Hepatocyte (in vitro differentiated cells): ENCODE measurements around the gene ANKRD13C.

Experiments used
- EZH2 ChIP-seq: fragments of 200-600 bp; sonication (generic); IDR thresholded peaks from 2 replicates; pipeline ENCODE4 v1.6.1; 2016; ENCODE audit warnings: antibody characterized with exemption, mild to moderate bottlenecking, borderline replicate concordance
- EZH2phosphoT487 ChIP-seq: fragments of 200-600 bp; sonication (generic); IDR thresholded peaks from one replicate; pipeline ENCODE4 v1.6.1; 2018; ENCODE audit warnings: antibody characterized with exemption, mild to moderate bottlenecking, low read depth, moderate library complexity; ENCODE audit not compliant: unreplicated experiment, severe bottlenecking
- TF ChIP-seq, protein P1 (sequence below): fragments of 200-600 bp; sonication (generic); IDR thresholded peaks from 2 replicates; pipeline ENCODE4 v1.5.1; 2016; ENCODE audit warnings: antibody characterized with exemption, mild to moderate bottlenecking; ENCODE audit not compliant: poor library complexity

DNA sequence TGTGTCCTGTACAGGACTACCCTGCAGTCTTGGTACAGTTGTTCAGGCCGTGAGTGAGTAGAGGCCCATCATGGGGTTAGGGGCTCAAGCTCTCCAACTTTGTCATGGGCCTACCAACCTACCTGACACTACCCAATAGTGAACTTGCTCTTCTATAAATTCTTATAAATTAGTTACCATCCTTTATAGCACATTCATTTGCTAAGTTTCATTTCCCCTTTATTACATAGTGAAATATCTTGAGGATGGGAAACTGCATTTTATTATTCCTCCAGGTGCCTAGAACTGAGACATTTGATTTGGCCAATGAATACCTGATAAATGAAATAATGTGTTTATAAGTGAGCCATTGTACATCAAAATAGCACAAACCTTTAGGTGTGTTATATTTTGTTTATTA is 47.5 kb upstream of the ANKRD13C start:
- TF ChIP-seq, protein P1, sequence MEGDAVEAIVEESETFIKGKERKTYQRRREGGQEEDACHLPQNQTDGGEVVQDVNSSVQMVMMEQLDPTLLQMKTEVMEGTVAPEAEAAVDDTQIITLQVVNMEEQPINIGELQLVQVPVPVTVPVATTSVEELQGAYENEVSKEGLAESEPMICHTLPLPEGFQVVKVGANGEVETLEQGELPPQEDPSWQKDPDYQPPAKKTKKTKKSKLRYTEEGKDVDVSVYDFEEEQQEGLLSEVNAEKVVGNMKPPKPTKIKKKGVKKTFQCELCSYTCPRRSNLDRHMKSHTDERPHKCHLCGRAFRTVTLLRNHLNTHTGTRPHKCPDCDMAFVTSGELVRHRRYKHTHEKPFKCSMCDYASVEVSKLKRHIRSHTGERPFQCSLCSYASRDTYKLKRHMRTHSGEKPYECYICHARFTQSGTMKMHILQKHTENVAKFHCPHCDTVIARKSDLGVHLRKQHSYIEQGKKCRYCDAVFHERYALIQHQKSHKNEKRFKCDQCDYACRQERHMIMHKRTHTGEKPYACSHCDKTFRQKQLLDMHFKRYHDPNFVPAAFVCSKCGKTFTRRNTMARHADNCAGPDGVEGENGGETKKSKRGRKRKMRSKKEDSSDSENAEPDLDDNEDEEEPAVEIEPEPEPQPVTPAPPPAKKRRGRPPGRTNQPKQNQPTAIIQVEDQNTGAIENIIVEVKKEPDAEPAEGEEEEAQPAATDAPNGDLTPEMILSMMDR, result no peak
- TF ChIP-seq EZH2 (no peak), EZH2phosphoT487 (no peak)
